ENCODE results near the gene MRPL50. TPM values are rescaled to one million over a fixed set of nuclear protein-coding genes. Genes with fewer than 3 reads are reported as not detected.
A peak's percentile ranks its signal among the peaks of the same experiment; 100 is the strongest.

The MRPL50 gene
- total and polyA plus RNA-seq, 12 donors: 9.0 to 20.6 (median 16.5) TPM

- no peak for DNase-seq
Observed at GRCh38 chr9:101438523-101438922, 40.1 kb upstream of the MRPL50 start.

DNA sequence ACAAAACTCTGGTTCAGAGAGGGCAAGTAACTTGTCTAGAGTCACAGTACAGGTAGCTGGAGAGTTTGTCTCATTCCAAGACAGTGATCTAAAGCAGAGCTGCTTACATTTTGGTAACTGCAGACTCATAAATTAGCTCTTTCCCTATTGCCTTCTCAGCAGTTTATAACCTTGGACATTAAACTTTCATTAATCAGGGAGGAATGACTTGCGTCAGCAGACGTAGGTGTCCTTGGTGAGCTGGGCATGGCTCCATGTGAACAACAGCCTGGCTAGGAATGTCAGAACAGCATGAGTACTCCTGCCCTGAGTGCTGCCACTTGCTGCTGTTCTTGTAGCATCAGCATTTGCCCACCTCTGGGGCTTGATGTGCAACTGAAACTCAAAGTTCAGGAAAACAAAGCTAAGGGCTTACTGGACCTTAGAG, 39.4 kb upstream of the MRPL50 start:
- Histone ChIP-seq H3K4me3 (no peak overlapping the region), H3K27ac (peak overlapping the region in 5 of 10 donors; percentile 22 to 63 (median 34)), H3K36me3 (no peaks in the 10 kb centered on the region), H3K27me3 (no peaks in the 10 kb centered on the region), H3K4me1 (peaks cover 0 to 14% (median 0%) of the 10 kb centered on the region in 9 donors), H3K9me3 (no peaks in the 10 kb centered on the region)
- no peak for TF ChIP-seq CTCF (IDR thresholded peaks at IDR 0.05)
- intact Hi-C loops (cut with DNase I): loop anchor here in 1 of 10 donors (5.0 kb wide), 1 partner anchor 36 kb away; no protein-coding TSS in a partner anchor
- WGBS, 2 donors: 40 to 58% methylated on average over 2 of the region's 2 CpGs
- peak; percentile 55 to 60 for DNase-seq
- ATAC-seq: peak; percentile 61 to 96 (median 91)

More at GRCh38 chr9:101438523-101438922, 40.1 kb upstream of the MRPL50 start:
- Histone ChIP-seq H3K4me1 (peaks cover 0 to 20% (median 0%) of the 10 kb centered on the region in 9 donors), H3K36me3 (no peaks in the 10 kb centered on the region), H3K9me3 (no peaks in the 10 kb centered on the region), H3K4me3 (no peak overlapping the region), H3K27ac (peak overlapping the region in 1 of 10 donors; percentile 63), H3K27me3 (no peaks in the 10 kb centered on the region)
- intact Hi-C loops (cut with DNase I): loop anchor here in 1 of 10 donors (5.0 kb wide), 1 partner anchor 36 kb away; no protein-coding TSS in a partner anchor
- 79% methylated on average over 3 of the region's 3 CpGs for WGBS, 2 donors
- no peak for TF ChIP-seq CTCF (IDR thresholded peaks at IDR 0.05)
- ATAC-seq: no peak

DNA sequence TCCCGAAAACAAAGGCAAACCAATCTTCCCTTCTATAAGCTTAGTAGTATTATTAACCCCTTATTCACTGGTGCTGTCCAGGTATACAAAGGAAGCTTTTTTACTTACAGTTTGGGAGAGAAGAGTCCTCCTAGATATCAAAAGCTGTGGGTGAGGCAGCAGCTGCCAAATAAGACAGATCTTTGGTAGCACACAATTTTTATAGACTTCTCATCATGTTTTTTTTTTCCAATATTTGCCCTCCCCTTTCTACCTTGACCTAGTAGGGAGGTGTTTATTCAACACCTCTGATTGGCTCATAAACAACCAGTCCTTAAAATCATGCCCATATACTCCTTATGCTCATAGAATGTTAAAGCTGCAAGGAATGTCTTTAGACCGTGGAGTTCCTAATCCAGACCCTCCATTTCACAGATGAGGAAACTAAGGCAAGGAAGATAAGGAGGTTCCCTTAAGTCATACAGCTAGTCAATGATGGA, 37.2 kb upstream of the MRPL50 start, which contains the start of gene ALDOB:
ALDOB (minus strand) TSS at position 174 of the 479 bp plus-strand sequence. CDS start 4,887 bp downstream, outside the sequence.
- DNase-seq (no peak), ATAC-seq (no peak)
- intact Hi-C loops (cut with DNase I): loop anchor here in 1 of 10 donors (5.0 kb wide), 1 partner anchor 33 kb away; no protein-coding TSS in a partner anchor
- no peak for TF ChIP-seq CTCF (IDR thresholded peaks at IDR 0.05)
- Histone ChIP-seq H3K27me3 (no peaks in the 10 kb centered on the region), H3K4me1 (peaks cover 0 to 10% (median 0%) of the 10 kb centered on the region in 9 donors), H3K36me3 (no peaks in the 10 kb centered on the region), H3K27ac (no peak within 1 kb of the TSS), H3K9me3 (no peaks in the 10 kb centered on the region), H3K4me3 (no peak within 1 kb of the TSS)
- WGBS, 2 donors: 69 to 72% methylated on average over 2 of the region's 2 CpGs

DNA sequence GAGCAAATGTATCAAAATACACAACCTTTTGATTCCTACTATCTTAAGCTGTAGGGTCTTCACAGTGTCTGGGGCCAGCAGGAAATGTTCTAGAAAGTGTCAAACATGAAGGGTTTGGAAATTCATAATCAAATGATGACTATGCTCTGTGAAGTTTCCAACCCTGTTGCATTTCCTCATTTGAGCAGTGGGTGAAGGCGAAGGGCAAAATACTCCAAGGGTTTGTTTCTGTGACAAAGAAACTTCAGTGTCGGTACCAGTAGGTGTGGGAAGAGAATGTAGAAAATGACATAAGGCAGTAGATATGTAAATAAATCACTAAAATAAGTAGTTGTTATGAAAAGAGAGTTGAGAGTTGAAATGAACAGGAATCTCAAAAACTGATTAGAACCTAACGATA, 36.6 kb upstream of the MRPL50 start:
- no peak for ATAC-seq
- Histone ChIP-seq H3K4me1 (peaks cover 0 to 10% (median 0%) of the 10 kb centered on the region in 9 donors), H3K27me3 (no peaks in the 10 kb centered on the region), H3K27ac (no peak overlapping the region), H3K36me3 (no peaks in the 10 kb centered on the region), H3K4me3 (no peak overlapping the region), H3K9me3 (no peaks in the 10 kb centered on the region)
- 59 to 64% methylated on average over 3 of the region's 3 CpGs for WGBS, 2 donors
- no peak for DNase-seq
- no peak for TF ChIP-seq CTCF (IDR thresholded peaks at IDR 0.05)
- intact Hi-C loops (cut with DNase I): loop anchor here in 1 of 10 donors (5.0 kb wide), 1 partner anchor 33 kb away; no protein-coding TSS in a partner anchor
